ENCODE results near the gene ANO9. TPM values are rescaled to one million over a fixed set of nuclear protein-coding genes. Genes with fewer than 3 reads are reported as not detected.

Gene ANO9
- total RNA-seq, 1 donor from 2014 or later: 21.6 TPM

DNA sequence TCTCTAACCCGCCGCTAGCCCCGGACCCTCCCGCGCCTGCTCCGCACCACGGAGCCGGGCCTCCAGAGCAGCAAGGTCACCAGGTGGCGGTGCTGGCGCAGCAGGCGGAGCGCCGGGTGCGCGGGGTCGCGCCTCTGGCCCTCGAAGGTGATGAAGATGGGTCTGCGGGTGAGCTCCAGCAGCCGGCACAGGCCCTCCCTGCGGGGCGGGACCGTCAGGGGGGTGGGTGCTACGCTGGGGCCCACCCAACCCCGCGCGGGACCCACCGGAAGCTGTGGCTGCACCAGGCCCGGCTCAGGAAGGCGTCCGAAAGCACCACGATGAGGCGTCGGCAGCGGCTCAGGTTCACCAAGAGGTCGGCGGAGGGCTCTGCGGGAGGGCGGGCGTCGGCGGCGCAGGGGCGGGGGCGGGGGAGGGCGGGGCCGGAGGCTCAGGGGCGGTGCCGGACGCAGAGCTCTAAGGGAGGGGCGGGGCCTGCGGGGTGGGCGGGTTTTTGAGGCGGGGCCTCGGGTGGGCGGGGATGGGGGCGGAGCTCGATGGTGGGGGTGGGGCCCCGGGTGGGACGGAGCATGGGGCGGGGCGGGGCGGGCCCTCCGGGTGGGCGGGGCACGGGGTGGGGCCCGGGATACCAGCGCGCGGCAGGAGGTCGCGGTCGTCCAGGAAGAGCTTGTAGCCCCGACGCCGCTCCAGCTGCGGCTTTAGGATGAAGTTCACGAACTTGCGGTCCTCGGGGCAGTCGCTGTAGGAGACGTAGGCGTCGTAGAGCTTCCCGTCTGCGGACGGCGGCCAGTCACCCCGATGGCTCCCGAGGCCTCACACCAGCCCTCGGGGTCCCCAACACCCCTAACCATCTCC, 34.8 kb downstream of the ANO9 start:
- H3K36me3 ChIP-seq: peaks cover 4% of the 10 kb centered on the region
- TF ChIP-seq CTCF (IDR thresholded peaks at IDR 0.05): no peak
- peak; percentile 92 for DNase-seq
- H3K27ac ChIP-seq: peak overlapping the region; percentile 81
- peak overlapping the region; percentile 72 for H3K4me3 ChIP-seq
- peaks cover 13% of the 10 kb centered on the region for H3K4me1 ChIP-seq
- H3K9me3 ChIP-seq: no peaks in the 10 kb centered on the region
- intact Hi-C loops (cut with DNase I): no loop called here
- no peaks in the 10 kb centered on the region for H3K27me3 ChIP-seq (ENCODE audit: low read depth)
- peak; percentile 71 to 77 for ATAC-seq

DNA sequence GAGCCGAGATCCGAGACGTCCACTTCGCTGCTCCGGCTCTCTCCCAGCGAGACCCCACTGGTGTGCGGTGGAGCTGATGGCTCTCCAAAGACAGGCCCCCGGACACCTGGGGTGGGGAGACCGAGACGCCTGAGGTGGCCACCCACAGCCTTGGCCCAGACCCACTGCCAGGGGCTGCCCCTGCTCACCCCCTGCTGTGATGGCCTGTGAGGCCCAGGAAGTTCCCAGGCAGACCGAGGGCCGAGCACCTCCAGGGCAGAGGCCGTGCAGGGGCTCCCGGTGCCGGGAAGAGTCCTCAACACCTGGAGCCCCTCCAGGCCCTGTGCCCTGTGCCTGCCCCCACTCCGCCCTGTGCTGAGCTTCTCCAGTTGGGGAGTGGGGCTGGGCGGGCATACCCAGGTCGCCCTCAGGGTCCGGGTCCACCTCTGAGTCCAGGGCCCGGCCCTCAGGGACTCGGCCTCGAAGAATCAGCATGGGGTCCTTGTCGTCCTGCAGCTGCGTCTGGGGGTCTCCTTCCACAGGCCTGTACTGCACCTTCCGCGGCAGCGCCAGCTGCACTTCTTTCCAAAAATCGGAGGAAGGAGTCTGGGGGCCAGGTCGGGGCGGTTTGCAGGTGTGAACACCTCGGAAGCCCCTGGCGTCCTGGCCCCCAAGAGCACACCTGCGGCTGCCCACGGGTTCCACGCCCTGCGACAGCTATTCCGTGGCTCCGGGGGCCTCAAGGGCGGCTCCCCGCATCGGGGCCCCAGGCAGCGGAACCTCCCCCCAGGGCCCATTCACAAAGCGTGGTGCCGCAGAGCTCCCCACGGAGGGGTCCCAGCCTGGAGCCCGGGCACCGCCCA, 35.6 kb downstream of the ANO9 start:
- ATAC-seq (peak; percentile 5 to 10), DNase-seq (peak; percentile 55)
- no peaks in the 10 kb centered on the region for H3K27me3 ChIP-seq (ENCODE audit: low read depth)
- H3K4me3 ChIP-seq: peak overlapping the region; percentile 72
- H3K9me3 ChIP-seq: no peaks in the 10 kb centered on the region
- peaks cover 4% of the 10 kb centered on the region for H3K36me3 ChIP-seq
- H3K27ac ChIP-seq: peak overlapping the region; percentile 81
- intact Hi-C loops (cut with DNase I): no loop called here
- TF ChIP-seq CTCF (IDR thresholded peaks at IDR 0.05): no peak
- H3K4me1 ChIP-seq: peaks cover 13% of the 10 kb centered on the region

GRCh38 chr11:405323-405953, 36.4 kb downstream of the ANO9 start:
- peaks cover 13% of the 10 kb centered on the region for H3K4me1 ChIP-seq
- H3K27ac ChIP-seq: no peak overlapping the region
- H3K36me3 ChIP-seq: peaks cover 4% of the 10 kb centered on the region
- no peak for TF ChIP-seq CTCF (IDR thresholded peaks at IDR 0.05)
- H3K9me3 ChIP-seq: no peaks in the 10 kb centered on the region
- intact Hi-C loops (cut with DNase I): no loop called here
- no peaks in the 10 kb centered on the region for H3K27me3 ChIP-seq (ENCODE audit: low read depth)
- ATAC-seq: no peak
- DNase-seq: peak; percentile 60
- no peak overlapping the region for H3K4me3 ChIP-seq

DNA sequence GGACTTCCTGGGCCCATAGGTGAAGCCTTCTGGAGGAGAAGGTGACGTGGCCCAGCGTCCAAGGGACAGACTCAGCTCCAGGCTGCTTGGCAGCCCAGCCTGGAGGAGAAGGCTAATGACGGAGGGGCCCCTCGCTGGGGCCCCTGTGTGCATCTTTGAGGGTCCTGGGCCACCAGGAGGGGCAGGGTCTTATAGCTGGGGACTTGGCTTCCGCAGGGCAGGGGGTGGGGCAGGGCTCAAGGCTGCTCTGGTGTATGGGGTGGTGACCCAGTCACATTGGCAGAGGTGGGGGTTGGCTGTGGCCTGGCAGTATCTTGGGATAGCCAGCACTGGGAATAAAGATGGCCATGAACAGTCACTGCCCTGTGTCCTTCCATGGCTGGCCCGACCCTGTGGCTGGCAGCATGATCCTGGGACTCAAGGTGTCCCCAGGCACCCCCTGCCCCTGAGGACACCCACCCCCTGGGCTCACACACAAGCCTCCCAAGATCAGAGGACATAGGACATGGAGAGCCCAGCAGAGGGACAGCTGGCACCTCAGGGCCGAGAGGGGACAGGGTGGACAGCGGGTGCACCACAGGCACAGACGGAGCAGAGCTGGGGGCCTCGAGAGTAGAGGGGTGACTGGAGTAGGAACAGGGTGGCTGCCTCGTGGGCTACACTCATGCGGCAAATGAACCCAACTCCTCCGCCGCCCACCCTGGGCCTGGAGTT, 37.1 kb downstream of the ANO9 start:
- DNase-seq: peak; percentile 46
- Histone ChIP-seq H3K27me3 (ENCODE audit: low read depth) (no peaks in the 10 kb centered on the region), H3K27ac (no peak overlapping the region), H3K4me3 (no peak overlapping the region), H3K4me1 (peaks cover 13% of the 10 kb centered on the region), H3K36me3 (peaks cover 4% of the 10 kb centered on the region), H3K9me3 (no peaks in the 10 kb centered on the region)
- TF ChIP-seq CTCF (IDR thresholded peaks at IDR 0.05): no peak
- ATAC-seq: no peak
- intact Hi-C loops (cut with DNase I): no loop called here
